ENCODE results near the gene ANO2. TPM values are rescaled to one million over a fixed set of nuclear protein-coding genes. Genes with fewer than 3 reads are reported as not detected.

Gene ANO2
- total RNA-seq, 2 donors from 2014 or later = 6.7 to 18.5 TPM

DNA sequence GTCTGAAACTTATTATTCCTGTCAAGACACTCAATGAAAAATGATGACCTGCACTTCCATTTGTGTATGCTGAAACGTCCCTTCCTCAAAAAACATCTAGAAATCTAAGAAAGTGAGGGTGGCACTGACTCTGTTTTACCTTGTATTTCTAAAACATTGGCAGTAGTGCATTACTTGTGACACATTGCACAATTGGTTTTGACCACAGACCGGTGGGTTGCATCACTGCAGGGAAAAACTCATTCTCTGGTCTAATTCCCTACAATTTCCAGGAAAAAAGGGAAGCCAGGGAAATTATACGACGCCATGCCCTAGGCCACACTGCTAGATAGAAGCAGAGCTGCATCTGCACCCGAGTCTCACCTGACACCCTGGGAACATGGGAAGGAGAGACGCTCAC is 356.5 kb downstream of the ANO2 start:
- H3K27ac ChIP-seq = no peak overlapping the region
- no peaks in the 10 kb centered on the region for H3K9me3 ChIP-seq
- H3K4me3 ChIP-seq = no peak overlapping the region
- H3K4me1 ChIP-seq (ENCODE audit: control insufficient read depth in 1 of 2, low read depth in 2 of 2) = no peaks in the 10 kb centered on the region
- no peaks in the 10 kb centered on the region for H3K36me3 ChIP-seq
- no peak for DNase-seq (ENCODE audit: low spot score)
- ATAC-seq (ENCODE audit: insufficient number of reproducible peaks, low FRiP score, low read depth) = no peak
- TF ChIP-seq, protein P1, sequence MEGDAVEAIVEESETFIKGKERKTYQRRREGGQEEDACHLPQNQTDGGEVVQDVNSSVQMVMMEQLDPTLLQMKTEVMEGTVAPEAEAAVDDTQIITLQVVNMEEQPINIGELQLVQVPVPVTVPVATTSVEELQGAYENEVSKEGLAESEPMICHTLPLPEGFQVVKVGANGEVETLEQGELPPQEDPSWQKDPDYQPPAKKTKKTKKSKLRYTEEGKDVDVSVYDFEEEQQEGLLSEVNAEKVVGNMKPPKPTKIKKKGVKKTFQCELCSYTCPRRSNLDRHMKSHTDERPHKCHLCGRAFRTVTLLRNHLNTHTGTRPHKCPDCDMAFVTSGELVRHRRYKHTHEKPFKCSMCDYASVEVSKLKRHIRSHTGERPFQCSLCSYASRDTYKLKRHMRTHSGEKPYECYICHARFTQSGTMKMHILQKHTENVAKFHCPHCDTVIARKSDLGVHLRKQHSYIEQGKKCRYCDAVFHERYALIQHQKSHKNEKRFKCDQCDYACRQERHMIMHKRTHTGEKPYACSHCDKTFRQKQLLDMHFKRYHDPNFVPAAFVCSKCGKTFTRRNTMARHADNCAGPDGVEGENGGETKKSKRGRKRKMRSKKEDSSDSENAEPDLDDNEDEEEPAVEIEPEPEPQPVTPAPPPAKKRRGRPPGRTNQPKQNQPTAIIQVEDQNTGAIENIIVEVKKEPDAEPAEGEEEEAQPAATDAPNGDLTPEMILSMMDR (IDR thresholded peaks at IDR 0.05) = no peak
- no peaks in the 10 kb centered on the region for H3K27me3 ChIP-seq (replicated peaks; ENCODE audit: insufficient read depth)

DNA sequence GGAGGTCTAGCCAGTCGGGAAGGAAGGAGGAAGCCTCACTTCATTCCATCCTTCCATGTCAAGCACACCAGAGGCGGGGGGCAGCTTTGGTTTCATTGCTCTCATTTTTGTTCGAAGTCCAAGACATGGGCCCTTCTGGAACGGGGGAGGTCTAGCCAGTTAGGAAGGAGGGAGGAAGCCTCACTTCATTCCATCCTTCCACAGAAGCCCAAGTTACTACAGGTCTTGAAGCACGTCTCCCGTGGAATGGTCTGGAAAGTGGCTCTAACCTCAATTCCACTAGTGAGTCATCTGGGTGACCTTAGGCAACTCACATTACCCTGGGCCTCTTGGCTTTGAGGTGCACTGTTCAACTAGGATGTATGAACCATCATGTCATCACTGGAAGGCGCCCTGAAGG is 356.9 kb downstream of the ANO2 start:
- Histone ChIP-seq H3K36me3 (no peaks in the 10 kb centered on the region), H3K9me3 (no peaks in the 10 kb centered on the region), H3K27ac (no peak overlapping the region), H3K4me1 (ENCODE audit: control insufficient read depth in 1 of 2, low read depth in 2 of 2) (no peaks in the 10 kb centered on the region), H3K27me3 (replicated peaks; ENCODE audit: insufficient read depth) (no peaks in the 10 kb centered on the region), H3K4me3 (no peak overlapping the region)
- ATAC-seq (ENCODE audit: insufficient number of reproducible peaks, low FRiP score, low read depth) (no peak), DNase-seq (ENCODE audit: low spot score) (no peak)
- TF ChIP-seq, protein P1 (IDR thresholded peaks at IDR 0.05) = no peak

DNA sequence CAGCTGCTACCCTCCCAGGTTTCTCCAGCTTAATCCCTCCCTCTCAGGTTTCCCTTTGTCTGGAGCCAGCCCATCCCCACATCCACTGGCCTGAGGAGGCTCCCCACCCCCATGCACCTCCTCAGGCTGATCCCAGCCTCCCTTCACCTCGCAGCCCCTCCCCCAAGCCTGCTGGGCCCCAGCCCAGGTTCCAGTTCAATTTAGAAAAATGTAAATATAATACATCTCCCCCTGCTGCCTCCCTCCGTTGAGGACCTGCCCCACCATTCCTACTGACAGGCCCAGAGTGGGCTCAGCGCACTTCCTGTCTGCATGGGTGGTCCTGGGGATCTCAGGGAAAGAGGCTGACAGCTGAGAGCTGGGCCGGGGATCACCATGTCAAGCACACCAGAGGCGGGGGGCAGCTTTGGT is 357.3 kb downstream of the ANO2 start:
- Histone ChIP-seq H3K36me3 (no peaks in the 10 kb centered on the region), H3K27me3 (replicated peaks; ENCODE audit: insufficient read depth) (no peaks in the 10 kb centered on the region), H3K4me3 (no peak overlapping the region), H3K27ac (no peak overlapping the region), H3K4me1 (ENCODE audit: control insufficient read depth in 1 of 2, low read depth in 2 of 2) (peaks cover 0 to 3% of the 10 kb centered on the region in 2 donors), H3K9me3 (no peaks in the 10 kb centered on the region)
- ATAC-seq (ENCODE audit: insufficient number of reproducible peaks, low FRiP score, low read depth) (no peak), DNase-seq (ENCODE audit: low spot score) (no peak)
- TF ChIP-seq, protein P1 (IDR thresholded peaks at IDR 0.05) = no peak

DNA sequence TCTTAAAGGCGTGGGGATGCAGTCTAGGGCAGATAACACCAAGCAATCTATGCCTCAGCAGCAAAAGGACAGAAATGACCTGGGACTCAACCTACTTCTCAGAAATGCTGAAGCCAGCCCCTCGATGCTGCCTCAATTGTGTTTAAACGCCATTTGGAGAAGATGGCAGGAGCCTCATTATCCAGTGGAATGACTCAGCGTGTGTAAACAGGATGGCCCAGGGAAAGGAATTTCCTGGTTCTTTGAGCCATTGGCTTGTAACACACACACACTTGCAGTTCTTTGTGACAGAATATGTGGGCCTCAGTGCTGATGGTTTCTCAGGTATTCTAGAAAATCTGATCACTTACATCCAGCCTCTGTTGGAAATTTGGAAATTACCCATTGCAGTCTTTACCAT is 358.9 kb downstream of the ANO2 start:
- Histone ChIP-seq H3K27me3 (replicated peaks; ENCODE audit: insufficient read depth) (no peaks in the 10 kb centered on the region), H3K4me1 (ENCODE audit: control insufficient read depth in 1 of 2, low read depth in 2 of 2) (peaks cover 11% of the 10 kb centered on the region in 2 donors), H3K27ac (no peak overlapping the region), H3K9me3 (no peaks in the 10 kb centered on the region), H3K36me3 (no peaks in the 10 kb centered on the region), H3K4me3 (no peak overlapping the region)
- ATAC-seq (ENCODE audit: insufficient number of reproducible peaks, low FRiP score, low read depth) (no peak), DNase-seq (ENCODE audit: low spot score) (no peak)
- TF ChIP-seq, protein P1 (IDR thresholded peaks at IDR 0.05) = no peak

DNA sequence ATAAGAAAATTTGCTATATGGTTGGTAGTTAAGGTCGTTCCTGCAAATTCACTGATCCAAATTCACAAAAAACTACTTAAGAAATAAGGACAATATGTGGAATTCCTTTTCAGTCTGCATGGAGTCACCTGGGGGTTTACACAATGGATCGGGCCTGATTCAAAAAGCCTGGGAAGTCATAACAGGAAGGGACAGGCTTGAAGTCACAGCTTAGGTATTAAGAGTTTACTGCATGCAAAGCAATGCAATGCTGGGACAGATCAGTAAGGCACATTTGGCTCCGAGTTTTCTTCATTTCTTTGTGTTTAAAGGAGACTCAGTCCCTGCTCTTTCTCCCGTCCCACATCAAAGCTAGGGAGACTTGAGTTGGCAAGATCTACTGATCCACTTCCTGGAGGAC is 359.9 kb downstream of the ANO2 start:
- DNase-seq (ENCODE audit: low spot score) = no peak
- Histone ChIP-seq H3K9me3 (no peaks in the 10 kb centered on the region), H3K4me1 (ENCODE audit: control insufficient read depth in 1 of 2, low read depth in 2 of 2) (peaks cover 17 to 18% of the 10 kb centered on the region in 2 donors), H3K4me3 (no peak overlapping the region), H3K36me3 (no peaks in the 10 kb centered on the region), H3K27ac (no peak overlapping the region), H3K27me3 (replicated peaks; ENCODE audit: insufficient read depth) (no peaks in the 10 kb centered on the region)
- TF ChIP-seq, protein P1 (IDR thresholded peaks at IDR 0.05) = no peak
- no peak for ATAC-seq (ENCODE audit: insufficient number of reproducible peaks, low FRiP score, low read depth)

Measured in thoracic aorta (tissue), 2 donors.